ENCODE data around the gene ABHD6.

DNA sequence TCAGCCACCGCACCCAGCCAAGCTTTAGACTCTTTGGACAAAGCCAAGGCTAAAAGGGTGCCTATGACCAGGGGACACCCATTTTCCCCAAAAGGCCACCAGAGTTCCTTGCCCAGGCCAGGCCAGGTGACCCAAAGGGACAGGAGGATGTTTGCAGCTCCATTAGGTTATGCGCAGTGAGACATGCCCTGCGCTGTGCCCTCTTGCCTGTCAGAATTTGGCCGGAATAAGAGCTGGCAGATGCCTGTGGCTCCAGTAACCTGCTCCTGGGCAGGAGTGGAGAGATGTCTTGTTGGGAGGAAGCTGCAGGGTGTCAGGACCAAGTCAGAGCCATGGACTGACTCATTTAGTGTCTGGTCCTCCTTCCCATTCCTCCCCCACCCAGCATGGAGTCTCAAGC is 47.3 kb upstream of the ABHD6 start:
- TF ChIP-seq POLR2A (IDR thresholded peaks at IDR 0.05; ENCODE audit: extremely low read depth, insufficient read length) (no peak), MYC (IDR thresholded peaks at IDR 0.05; ENCODE audit: low read depth, low read length) (no peak)
- TF ChIP-seq, protein P1, sequence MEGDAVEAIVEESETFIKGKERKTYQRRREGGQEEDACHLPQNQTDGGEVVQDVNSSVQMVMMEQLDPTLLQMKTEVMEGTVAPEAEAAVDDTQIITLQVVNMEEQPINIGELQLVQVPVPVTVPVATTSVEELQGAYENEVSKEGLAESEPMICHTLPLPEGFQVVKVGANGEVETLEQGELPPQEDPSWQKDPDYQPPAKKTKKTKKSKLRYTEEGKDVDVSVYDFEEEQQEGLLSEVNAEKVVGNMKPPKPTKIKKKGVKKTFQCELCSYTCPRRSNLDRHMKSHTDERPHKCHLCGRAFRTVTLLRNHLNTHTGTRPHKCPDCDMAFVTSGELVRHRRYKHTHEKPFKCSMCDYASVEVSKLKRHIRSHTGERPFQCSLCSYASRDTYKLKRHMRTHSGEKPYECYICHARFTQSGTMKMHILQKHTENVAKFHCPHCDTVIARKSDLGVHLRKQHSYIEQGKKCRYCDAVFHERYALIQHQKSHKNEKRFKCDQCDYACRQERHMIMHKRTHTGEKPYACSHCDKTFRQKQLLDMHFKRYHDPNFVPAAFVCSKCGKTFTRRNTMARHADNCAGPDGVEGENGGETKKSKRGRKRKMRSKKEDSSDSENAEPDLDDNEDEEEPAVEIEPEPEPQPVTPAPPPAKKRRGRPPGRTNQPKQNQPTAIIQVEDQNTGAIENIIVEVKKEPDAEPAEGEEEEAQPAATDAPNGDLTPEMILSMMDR (IDR thresholded peaks at IDR 0.05; ENCODE audit: low read depth, low read length), result no peak
- TF ChIP-seq, protein P2, sequence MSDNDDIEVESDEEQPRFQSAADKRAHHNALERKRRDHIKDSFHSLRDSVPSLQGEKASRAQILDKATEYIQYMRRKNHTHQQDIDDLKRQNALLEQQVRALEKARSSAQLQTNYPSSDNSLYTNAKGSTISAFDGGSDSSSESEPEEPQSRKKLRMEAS (IDR thresholded peaks at IDR 0.05; ENCODE audit: low read depth, low read length), result no peak
